Stimulated activated CD8-positive, alpha-beta memory T cell treated with anti-CD3 and anti-CD28 coated beads, Interleukin-2, amount 100 ng/mL, for 48 hours (primary cell): ENCODE results near the gene NR4A1.

ENCODE experiments used
- DNase-seq, 2 donors: peaks; one replicate each; pipeline ENCODE4 v3.0.0-alpha.2; 2020; ENCODE audit warnings: low read depth in 2 of 2

NR4A1 gene

DNA sequence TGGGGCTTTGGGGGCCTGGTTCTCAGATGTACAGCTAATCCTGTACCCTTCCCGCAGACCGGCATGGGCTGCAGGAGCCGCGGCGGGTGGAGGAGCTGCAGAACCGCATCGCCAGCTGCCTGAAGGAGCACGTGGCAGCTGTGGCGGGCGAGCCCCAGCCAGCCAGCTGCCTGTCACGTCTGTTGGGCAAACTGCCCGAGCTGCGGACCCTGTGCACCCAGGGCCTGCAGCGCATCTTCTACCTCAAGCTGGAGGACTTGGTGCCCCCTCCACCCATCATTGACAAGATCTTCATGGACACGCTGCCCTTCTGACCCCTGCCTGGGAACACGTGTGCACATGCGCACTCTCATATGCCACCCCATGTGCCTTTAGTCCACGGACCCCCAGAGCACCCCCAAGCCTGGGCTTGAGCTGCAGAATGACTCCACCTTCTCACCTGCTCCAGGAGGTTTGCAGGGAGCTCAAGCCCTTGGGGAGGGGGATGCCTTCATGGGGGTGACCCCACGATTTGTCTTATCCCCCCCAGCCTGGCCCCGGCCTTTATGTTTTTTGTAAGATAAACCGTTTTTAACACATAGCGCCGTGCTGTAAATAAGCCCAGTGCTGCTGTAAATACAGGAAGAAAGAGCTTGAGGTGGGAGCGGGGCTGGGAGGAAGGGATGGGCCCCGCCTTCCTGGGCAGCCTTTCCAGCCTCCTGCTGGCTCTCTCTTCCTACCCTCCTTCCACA lies 7.6 kb downstream of the NR4A1 start:
- no peak for DNase-seq

DNA sequence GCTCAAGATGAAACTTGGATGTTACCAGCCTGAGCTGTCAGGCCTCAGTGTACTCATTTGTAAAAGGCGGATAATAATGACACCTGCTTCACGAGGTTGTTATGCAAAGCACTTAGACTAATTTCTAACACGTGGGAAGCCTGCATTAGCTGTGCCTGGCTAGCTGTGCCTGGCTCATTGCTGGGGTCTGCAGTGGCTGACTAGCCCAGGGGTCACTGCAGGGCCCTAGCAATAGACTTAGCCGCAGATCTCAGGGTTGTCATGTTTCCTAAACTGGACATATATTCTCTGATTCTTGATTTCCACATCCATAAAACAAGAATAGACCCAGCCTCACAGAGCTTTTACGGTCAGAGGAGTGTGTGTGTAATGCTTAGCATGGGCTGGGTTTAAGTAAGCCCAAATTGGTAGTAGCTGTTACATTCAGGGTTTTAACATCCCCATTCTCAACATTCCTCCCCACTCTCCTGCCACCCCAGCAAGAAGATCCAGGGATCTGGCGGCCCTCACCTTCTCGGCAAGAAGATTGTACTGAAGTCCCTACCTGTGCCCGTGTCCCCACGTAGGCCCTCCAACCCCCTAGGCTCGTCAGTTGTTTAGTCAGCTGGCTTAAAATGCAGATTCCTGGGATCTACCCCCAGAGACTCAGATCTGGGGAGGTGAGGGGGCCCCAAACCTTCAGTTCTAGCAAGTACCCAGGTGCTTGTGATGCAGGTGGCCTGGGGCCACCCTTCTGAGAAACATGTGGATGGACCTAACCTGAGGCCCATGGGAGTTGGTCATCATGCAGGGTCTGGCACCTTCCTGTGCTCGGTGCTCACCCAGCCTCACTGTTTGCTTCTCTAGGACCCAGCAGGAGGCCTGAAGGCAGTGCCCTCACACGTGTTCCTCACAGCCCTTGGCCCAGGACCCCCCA lies 8.6 kb downstream of the NR4A1 start:
- DNase-seq, result no peak

DNA sequence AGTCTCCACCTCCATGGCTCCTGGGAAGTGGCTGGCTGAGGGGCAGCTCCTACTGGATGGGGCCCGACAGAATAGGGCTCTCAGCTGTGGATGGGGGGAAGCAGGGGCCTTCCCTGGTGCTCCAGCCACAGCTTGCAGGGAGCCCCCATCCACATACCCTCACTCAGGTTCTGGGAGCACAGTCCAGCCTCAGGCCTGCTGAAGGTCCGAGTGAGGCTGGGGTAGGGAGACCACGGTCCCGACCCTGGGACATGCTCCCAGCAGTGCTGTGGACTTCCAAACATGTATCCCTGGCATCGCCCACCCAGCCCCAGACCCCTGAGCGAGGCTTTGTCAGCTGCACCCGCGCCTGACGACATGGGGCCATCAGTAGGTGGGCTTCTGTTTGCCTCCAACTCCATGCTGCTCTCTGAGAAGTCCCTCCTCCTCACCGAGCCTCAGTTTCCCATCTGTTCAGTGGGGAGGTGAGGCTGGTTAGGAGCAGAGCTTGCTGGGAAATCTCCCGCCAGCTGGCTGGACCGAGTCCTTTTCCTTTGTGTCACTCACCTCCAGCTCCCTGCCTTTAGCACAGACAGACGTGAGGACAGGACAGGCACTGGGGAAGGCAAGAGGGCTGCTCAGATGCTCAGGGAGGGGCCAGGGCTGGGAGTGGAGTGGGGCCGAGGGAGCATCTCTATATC lies 9.4 kb downstream of the NR4A1 start:
- DNase-seq, result no peak

DNA sequence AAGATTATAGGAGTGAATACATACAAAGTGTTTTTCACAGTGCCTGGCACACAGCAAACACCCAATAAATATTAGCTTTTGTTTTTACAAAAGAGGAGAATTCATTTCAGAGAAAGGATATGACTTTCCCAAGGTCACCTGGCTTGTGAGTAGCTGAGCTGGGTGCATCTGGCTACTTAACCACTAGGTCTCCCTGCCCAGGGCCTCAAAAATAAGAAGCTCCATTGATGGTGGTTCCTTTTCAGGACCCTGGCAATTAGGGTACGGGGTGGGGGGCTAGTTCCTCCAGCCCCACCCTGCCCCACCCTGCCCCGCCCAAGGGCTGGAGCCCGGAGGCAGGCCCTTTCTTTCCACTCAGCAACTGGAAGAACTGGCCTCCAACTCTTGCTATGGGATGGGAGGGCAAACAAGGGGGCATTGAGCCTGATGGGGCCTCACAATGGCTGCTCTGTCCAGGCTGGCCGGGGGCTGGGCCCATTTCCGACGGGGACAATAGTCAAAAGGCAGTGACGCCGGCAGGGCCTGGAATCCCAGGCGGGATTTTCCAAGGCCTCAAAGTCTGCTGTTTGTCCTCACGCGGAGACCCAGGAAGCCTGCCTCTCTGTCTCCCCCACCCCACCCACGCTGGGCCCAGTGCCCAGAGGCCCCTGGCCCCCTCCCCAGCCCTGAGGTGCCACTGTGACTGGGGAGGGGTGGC lies 10.4 kb downstream of the NR4A1 start:
- DNase-seq, result no peak

DNA sequence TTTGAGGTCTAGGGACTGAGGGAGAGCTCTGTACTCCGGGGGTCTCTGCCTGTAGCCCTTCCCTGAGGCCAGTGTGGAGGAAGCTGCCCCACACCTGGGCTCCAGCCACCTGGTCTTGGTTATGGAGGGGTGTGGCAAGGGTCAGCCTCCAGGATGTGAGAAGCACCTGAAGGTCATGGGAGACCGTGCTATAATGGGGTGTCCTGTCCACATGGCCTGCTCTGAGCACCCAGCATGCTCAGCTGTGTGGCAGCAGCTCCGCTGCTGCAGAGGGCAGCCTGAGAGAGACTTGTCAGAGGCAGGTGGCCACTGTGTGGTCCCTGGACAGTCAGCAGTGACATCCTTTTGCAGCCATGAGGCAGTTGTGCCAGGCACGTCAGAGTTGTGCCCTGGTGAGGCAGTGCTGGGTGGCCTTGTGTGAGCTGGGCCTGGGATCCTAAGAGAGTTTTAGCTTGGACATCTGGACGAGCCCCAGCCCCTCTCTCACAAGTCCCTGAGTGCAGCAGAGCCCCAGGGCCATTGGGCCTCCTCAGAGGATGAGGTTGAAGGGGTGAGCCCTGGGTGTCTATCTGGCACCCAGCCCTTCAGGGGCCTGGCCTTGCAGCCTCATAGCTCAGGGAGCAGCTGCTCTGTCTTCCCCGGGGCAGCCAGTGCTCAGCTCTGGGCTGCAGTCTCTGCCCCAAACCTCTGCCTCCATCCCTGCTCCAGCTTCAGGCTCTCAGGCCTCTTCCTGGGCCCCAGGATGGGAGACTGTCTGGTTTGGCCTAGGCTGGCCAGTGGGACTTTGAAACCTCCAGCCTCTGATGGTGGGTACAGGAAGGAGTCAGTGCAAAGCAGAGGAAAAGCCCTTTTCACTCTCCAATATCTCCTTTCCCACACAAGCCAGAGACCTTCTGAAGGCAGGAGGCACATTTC lies 11.2 kb downstream of the NR4A1 start:
- DNase-seq, result no peak

DNA sequence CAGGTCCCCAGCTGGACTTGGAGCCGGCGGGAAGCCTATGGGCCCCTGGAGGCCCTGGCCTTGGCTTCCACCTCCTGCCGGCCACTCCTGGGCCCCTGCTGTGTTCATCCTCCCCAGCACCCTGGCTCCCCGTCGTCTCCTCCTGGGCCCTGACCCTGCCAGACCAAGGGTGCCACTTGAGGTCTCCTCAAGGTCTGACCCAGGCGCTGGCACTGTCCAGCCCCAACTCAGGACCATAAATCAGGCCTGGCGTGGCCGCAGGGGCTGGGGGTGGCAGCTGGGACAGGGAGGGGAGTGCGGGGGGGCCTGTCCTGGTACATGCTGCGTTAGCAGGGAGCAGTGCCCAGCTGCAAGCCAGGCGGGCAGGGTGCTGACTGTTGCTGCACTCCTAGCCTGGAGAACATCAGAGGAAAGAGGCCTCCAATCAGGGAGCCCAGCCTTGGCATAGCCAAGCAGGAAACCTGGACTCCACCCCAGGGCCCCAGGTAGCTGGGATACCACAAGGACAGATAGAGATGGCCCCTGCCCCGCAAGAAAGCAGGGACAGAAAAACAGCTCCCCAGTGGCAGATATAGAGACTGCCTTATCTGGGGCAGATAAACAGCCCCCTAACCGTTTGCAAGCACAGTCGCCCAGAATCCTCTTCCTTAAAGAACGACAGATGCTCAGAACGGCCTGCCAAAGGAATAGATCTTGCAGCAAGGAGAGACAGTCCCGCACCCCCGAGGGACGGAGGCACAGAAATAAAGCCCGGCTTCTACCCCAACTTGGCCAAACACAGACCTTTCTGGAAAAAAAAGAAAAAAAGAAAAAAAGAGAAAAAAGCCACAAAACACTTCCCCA lies 12.1 kb downstream of the NR4A1 start:
- no peak for DNase-seq

DNA sequence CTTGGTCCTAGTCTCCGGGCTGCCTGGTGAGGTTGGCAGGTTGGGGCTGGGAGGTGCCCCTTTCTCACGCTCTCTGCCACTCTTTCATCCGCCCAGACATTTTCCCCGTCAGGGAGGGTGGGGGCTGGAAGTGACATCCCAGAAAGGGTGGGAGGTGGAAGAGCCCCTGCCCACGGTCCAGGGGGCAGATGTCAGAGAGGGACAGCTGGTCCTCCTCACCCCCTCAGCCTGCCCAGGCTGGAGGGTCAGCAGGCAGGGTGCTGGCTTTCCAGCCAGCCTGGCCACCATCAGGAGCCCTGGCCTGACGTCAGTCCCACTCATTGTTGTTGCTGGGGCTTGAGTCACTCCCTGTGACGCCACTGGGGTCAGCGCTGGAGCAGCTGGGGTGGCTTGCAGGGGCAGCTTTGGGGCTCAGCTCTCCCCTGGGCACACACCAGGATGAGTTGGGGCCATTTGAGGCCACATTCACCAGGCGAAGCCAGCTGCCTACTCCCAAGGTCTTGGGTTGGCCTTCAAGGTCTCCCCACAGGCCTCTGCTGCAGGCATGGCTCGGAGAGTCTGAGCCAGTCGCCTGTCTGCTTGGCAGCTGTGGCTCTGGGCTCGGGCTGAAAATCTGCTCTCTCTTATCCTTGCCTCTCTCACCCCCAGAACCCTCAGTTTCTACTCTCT lies 12.9 kb downstream of the NR4A1 start:
- DNase-seq, result no peak

DNA sequence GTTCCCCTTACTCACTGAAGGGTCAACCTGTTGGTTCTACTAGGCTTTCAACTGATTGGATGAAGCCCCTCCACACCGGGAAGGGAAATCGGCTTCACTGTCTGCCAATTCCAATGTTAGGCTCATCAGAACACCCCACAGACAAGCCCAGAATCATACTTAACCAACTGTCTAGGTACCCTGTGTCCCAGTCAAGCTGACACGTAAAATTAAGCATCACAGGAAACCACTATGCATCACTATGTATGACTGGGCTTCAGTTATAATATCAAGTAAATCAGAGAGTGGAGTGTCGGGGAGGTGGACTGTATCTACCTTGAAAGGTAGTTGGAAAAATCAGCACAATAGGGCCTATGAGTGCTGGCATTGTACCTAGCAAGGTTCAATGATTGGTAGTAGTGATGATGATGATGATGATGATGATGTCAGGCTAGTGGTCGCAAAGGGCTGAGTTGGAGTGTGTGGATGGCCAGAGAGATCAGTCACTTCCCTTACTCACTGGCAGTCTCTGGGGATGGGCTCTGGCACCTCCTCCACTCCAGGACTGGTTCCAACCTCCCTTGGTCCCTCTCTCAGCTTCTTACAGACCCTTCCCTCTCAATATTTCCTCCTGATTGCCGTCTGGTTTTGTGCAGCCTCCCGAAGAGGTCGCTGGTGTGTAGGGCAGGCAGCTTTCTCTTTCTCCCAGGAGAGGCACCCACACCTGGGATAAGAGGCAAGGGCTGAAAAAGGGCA lies 15.3 kb downstream of the NR4A1 start:
- DNase-seq, result no peak

DNA sequence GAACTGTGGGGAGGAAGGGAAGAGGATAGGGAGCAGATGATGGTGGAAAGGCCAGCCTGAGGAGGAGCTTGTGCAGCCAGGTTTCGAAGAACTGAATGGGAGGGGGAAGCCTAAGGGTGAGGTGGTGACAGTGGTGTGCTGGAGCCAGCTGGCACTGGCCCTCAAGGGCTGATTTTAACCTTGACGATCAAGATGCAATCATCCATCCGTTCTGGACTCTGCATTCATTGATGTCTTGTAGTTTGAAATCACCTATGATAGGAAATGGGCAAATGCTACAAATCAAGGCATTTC lies 15.8 kb downstream of the NR4A1 start:
- DNase-seq, result no peak

DNA sequence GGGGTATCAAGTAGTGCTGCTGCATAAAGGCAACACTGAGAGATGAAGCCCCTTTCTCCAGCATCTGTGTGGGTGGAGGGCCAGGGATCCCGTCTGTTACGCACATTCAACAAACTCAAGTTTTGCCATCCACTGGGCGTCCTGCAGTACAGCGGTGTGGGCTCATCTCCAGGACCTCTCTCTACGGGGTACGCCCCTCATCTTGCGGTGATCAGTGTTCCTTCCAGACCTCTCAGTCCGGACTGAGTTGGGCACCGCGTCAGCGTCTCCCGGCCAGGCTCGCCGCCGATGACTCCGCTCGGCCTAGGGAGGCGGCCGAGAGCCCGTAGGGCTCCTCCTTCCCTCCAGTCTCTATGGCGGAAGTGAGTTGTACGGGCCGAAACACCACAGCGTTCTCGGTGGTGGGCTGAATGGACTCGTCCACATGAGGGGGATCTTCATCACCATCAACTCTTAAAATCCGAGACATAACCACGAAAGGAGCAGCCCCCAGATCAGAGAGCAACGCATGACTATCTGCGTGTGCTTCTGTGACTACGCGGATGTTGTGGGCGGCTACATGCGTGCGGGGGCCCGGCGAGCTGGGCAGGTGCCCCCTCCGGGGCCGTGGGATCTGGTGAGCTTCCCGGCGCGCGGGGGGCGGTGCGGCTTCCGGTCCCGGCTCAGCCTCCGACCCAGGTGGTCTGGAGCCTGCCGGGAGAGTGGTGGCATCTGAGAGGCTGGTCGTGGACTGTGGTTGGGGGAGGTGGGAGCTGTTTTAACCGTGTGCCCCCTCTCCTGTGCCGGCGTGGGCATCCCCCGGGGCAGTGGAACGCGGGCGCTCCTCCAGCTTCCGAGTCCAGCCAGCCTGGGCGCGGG lies 18.3 kb downstream of the NR4A1 start, which contains the start of gene ATG101:
ATG101 (plus strand) TSS at position 652 of the 858 bp plus-strand sequence. CDS start 3,673 bp downstream, outside the sequence.
- peak; percentile 75 to 79 for DNase-seq

DNA sequence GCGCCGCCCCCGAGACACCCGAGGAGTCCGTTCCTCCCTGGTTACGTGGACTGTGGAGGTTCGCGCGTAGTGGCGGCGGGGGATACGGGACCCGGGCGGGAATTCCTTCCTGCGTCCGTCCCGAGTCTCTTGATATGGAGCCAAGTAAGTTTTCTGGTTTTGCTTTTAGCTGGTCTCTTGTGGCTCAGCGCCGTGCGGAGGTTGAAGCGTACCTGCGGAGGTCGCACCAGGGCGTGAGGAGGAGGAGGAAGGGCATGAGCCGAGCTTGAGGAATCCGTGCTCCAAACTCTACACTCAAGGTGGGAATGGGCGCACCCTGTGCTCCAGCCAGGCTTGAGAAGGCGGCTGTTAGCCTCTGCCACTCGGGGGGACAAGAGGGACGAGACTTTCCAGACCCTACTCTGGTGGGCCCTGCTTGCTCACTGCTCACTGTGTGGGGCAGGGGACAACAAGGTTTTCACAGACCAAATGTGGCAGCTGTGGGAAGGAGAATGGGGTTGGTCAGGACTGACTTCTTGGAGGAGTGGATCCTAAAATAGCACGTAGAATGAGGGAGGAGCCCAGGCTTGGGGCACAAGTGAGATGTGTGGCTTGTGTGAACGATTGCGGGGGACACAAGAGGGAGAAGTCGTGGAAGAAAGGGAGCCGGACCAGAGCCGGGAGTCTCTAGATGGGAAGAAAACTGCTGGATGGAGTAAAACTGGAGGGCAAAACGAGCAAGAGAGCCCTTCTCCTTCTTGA lies 19.1 kb downstream of the NR4A1 start:
- DNase-seq, result no peak

DNA sequence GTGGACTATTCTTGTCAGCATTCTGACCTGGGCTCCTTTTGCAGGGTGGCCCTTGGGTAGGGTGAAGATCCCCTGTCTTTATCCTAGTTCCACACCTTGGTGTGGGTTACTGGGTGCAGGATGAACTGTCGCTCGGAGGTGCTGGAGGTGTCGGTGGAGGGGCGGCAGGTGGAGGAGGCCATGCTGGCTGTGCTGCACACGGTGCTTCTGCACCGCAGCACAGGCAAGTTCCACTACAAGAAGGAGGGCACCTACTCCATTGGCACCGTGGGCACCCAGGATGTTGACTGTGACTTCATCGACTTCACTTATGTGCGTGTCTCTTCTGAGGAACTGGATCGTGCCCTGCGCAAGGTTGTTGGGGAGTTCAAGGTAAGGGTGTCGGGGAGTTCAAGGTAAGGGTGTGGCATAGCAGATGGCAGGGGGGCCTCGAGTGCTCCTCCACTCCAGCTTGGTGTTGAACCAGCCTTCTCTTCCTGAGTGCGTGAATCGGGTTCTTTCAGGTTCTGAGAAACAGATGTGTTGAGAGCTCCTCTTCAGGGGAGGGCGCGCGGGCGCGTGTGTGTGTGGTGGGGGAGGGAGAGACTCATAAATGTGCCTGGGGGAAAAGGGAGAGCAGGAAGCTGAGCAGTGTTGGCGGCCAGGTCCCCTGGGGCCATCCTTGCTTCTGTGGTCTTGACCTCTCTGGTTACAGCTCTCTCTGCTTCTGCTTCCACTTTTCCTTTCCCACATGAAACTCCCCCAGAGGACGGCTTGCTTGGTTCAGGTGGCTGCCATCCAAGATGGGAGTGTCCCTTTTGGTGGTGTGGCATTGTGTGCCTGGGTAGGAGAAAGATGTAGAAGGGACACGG lies 22.5 kb downstream of the NR4A1 start:
- DNase-seq, result no peak

DNA sequence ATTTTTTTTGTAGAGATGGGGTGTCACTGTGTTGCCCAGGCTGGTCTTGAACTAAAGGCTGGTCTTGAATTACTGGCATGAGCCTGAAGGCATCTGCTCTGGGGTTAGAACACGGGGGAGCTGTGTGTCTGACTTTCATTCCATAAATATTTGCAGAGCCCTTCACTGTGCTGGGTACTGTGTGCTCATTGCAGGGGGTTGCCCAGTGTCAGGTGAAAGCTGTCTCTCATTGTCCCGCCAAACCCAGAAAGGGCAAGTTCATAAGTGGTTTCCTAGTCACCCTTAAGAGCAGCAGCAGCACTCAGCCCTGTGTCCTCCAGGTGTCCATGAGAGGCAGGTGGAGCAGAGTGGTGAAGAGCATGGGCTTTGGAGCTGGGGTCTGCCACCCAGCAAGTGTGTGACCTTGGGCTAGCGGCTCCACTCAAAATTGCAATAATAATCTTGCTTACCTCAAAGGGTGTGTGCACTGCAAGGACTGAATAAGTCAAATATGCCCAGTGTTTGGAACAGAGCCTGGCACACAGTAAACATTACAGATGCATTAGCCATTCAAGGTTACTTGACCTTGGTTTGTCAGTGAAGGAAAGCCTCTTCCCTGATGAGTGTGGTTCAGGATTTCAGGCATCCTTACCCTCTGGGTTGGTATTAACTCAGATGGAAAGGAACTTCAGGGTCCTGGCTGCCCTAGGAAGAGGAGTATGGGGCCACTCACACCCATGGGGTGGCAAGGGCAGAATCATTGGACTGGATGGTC lies 23.9 kb downstream of the NR4A1 start:
- DNase-seq, result no peak

DNA sequence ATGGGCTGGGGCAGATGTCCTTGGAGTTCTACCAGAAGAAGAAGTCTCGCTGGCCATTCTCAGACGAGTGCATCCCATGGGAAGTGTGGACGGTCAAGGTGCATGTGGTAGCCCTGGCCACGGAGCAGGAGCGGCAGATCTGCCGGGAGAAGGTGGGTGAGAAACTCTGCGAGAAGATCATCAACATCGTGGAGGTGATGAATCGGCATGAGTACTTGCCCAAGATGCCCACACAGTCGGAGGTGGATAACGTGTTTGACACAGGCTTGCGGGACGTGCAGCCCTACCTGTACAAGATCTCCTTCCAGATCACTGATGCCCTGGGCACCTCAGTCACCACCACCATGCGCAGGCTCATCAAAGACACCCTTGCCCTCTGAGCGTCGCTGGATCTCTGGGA lies 25.6 kb downstream of the NR4A1 start:
- no peak for DNase-seq

DNA sequence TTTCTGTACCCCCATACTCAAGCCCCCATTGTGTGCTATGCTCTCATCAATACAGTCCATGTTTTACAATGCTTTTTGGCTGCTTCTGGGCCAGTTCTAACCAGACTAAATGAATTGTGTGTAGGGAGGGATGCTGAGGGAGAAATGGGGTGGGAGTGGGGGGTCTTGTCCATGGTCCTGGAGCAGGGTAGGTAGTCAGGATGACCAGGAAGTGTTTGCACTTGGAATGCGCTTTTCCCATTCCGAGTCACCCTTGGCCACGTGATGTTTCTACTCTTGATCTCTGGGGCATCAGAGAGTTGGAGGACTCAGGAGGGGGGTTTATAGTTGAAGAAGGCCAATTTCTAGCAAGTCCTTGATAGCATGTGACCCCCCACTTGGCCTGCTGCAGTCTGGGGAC lies 27.0 kb downstream of the NR4A1 start:
- DNase-seq, result no peak
